WTC11 (cell line): Measurements from ENCODE around the gene CGA. TPM values are rescaled to one million over a fixed set of nuclear protein-coding genes. Genes with fewer than 3 reads are reported as not detected.

Source experiments
- ATAC-seq: fragments of 200-7000 bp; cut with Tn5 transposase; 2 replicates; pipeline ENCODE4 v1.10.0; 2021; ENCODE audit warnings: mild to moderate bottlenecking, moderate library complexity
- CTCF ChIA-PET: fragments of 300-600 bp; sonication (Branson Sonifier 250); formaldehyde crosslinking; loops from one replicate; lab custom pipeline; 2021; ENCODE audit warnings: antibody characterized with exemption; lab: Charles Lee
- POLR2A ChIA-PET: fragments of 350-600 bp; sonication (Branson Sonifier 250); formaldehyde crosslinking; loops from one replicate; lab custom pipeline; 2021; ENCODE audit warnings: antibody characterized with exemption; lab: Charles Lee
- DNase-seq: peaks from one replicate; pipeline ENCODE4 v3.0.0; 2021; ENCODE audit warnings: low spot score
- H3K27ac Mint-ChIP-seq: 2 replicates; pipeline ENCODE4 v1.8.0; 2021; ENCODE audit warnings: mixed read lengths
- H3K27me3 Mint-ChIP-seq: 2 replicates; pipeline ENCODE4 v1.8.0; 2021; ENCODE audit warnings: low read depth, mild to moderate bottlenecking, moderate library complexity, mixed read lengths
- H3K36me3 Mint-ChIP-seq: 2 replicates; pipeline ENCODE4 v1.8.0; 2021; ENCODE audit warnings: mixed read lengths
- H3K4me1 Mint-ChIP-seq: 2 replicates; pipeline ENCODE4 v1.8.0; 2022; ENCODE audit warnings: mixed read lengths
- H3K4me3 Mint-ChIP-seq: 2 replicates; pipeline ENCODE4 v1.8.0; 2021; ENCODE audit warnings: mild to moderate bottlenecking, moderate library complexity, mixed read lengths
- H3K9me3 Mint-ChIP-seq: 2 replicates; pipeline ENCODE4 v1.8.0; 2021; ENCODE audit warnings: mixed read lengths
- GABPB1 ChIP-seq: sonication (generic); formaldehyde crosslinking; IDR thresholded peaks from 2 replicates; pipeline ENCODE4 v1.8.1; 2023; ENCODE audit warnings: mild to moderate bottlenecking, missing genetic modification reagents
- JUN ChIP-seq: sonication (generic); formaldehyde crosslinking; IDR thresholded peaks from 2 replicates; pipeline ENCODE4 v1.8.0; 2023; ENCODE audit warnings: mild to moderate bottlenecking, missing genetic modification reagents
- KAT7 ChIP-seq: sonication (generic); formaldehyde crosslinking; IDR thresholded peaks from 2 replicates; pipeline ENCODE4 v1.8.1; 2023; ENCODE audit warnings: missing genetic modification reagents, mild to moderate bottlenecking, borderline replicate concordance
- MXD4 ChIP-seq: fragments of 250-450 bp; sonication (Bioruptor Pico); IDR thresholded peaks from 2 replicates; pipeline ENCODE4 v1.8.0; 2021; ENCODE audit warnings: mild to moderate bottlenecking, moderate library complexity, borderline replicate concordance
- NFATC4 ChIP-seq: fragments of 250-450 bp; sonication (Bioruptor Pico); IDR thresholded peaks from 2 replicates; pipeline ENCODE4 v1.9.0; 2021; ENCODE audit warnings: mild to moderate bottlenecking
- ZNF121 ChIP-seq: sonication (generic); formaldehyde crosslinking; IDR thresholded peaks from 2 replicates; pipeline ENCODE4 v1.8.0; 2023; ENCODE audit warnings: missing genetic modification reagents
- ZNF138 ChIP-seq: sonication (generic); formaldehyde crosslinking; conservative IDR thresholded peaks from 2 replicates; pipeline ENCODE4 v1.8.1; 2022; ENCODE audit warnings: mild to moderate bottlenecking, moderate library complexity, missing genetic modification reagents
- ZNF317 ChIP-seq: sonication (generic); formaldehyde crosslinking; IDR thresholded peaks from 2 replicates; pipeline ENCODE4 v1.8.1; 2023; ENCODE audit warnings: low read depth, mild to moderate bottlenecking, moderate library complexity, missing genetic modification reagents, borderline replicate concordance
- ZNF396 ChIP-seq: fragments of 250-450 bp; sonication (Bioruptor Pico); IDR thresholded peaks from 2 replicates; pipeline ENCODE4 v1.8.0; 2021; ENCODE audit warnings: mild to moderate bottlenecking, moderate library complexity, borderline replicate concordance
- total RNA-seq: library from RNA; stranded (reverse); gene quantifications from 3 replicates; pipeline ENCODE4 v1.2.3, GENCODE V29; 2021
- TF ChIP-seq, protein P1 (sequence below): sonication (generic); formaldehyde crosslinking; IDR thresholded peaks from 2 replicates; pipeline ENCODE4 v1.8.1; 2023; ENCODE audit warnings: mild to moderate bottlenecking, missing genetic modification reagents
- TF ChIP-seq, protein P2 (sequence below): sonication (generic); formaldehyde crosslinking; IDR thresholded peaks from 2 replicates; pipeline ENCODE4 v1.8.1; 2022; ENCODE audit warnings: missing genetic modification reagents, borderline replicate concordance
- TF ChIP-seq, protein P3 (sequence below): sonication (generic); formaldehyde crosslinking; IDR thresholded peaks from 2 replicates; pipeline ENCODE4 v1.8.0; 2023; ENCODE audit warnings: mild to moderate bottlenecking, missing genetic modification reagents
- TF ChIP-seq, protein P4 (sequence below): sonication (generic); formaldehyde crosslinking; IDR thresholded peaks from 2 replicates; pipeline ENCODE4 v1.8.1; 2023; ENCODE audit warnings: mild to moderate bottlenecking, moderate library complexity, missing genetic modification reagents
- TF ChIP-seq, protein P5 (sequence below): sonication (generic); formaldehyde crosslinking; IDR thresholded peaks from 2 replicates; pipeline ENCODE4 v1.8.1; 2023; ENCODE audit warnings: mild to moderate bottlenecking, missing genetic modification reagents
- TF ChIP-seq, protein P6 (sequence below): fragments of 250-450 bp; sonication (Bioruptor Pico); IDR thresholded peaks from 2 replicates; pipeline ENCODE4 v1.9.0; 2021; ENCODE audit warnings: mild to moderate bottlenecking, borderline replicate concordance
- TF ChIP-seq, protein P7 (sequence below): sonication (generic); formaldehyde crosslinking; conservative IDR thresholded peaks from 2 replicates; pipeline ENCODE4 v1.8.1; 2022; ENCODE audit warnings: mild to moderate bottlenecking, missing genetic modification reagents
- TF ChIP-seq, protein P8 (sequence below): sonication (generic); formaldehyde crosslinking; IDR thresholded peaks from 2 replicates; pipeline ENCODE4 v1.8.0; 2022; ENCODE audit warnings: mild to moderate bottlenecking, missing genetic modification reagents

CGA gene
- total RNA-seq, 1 experiment from 2014 or later = not detected

DNA sequence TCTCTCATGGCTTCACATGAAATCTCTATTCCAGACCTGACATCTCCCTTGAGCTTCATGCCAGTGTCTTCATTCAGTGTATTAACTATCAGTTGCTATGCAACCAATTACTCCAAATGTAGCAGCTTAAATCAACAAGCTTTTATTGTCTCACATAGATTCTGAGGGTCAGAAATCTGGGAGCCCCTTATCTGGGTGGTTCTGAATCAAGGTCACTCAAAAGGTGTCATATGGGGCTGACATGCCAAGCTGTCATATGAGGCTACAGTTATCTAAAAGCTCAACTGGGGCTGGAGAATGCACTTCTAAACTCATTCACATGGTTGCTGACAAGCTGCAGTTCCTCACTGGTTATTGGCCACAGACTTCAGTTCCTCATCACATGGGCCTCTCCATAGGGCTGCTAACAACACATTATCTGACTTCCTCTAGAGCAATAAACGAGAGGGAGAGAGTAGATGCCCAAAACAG is 7.3 kb upstream of the CGA start (continued):
- TF ChIP-seq, protein P1, sequence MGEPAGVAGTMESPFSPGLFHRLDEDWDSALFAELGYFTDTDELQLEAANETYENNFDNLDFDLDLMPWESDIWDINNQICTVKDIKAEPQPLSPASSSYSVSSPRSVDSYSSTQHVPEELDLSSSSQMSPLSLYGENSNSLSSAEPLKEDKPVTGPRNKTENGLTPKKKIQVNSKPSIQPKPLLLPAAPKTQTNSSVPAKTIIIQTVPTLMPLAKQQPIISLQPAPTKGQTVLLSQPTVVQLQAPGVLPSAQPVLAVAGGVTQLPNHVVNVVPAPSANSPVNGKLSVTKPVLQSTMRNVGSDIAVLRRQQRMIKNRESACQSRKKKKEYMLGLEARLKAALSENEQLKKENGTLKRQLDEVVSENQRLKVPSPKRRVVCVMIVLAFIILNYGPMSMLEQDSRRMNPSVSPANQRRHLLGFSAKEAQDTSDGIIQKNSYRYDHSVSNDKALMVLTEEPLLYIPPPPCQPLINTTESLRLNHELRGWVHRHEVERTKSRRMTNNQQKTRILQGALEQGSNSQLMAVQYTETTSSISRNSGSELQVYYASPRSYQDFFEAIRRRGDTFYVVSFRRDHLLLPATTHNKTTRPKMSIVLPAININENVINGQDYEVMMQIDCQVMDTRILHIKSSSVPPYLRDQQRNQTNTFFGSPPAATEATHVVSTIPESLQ (CRISPR knock-in tag) = no peak
- TF ChIP-seq ZNF317 = no peak
- no peak for TF ChIP-seq JUN (CRISPR knock-in tag)
- TF ChIP-seq, protein P2, sequence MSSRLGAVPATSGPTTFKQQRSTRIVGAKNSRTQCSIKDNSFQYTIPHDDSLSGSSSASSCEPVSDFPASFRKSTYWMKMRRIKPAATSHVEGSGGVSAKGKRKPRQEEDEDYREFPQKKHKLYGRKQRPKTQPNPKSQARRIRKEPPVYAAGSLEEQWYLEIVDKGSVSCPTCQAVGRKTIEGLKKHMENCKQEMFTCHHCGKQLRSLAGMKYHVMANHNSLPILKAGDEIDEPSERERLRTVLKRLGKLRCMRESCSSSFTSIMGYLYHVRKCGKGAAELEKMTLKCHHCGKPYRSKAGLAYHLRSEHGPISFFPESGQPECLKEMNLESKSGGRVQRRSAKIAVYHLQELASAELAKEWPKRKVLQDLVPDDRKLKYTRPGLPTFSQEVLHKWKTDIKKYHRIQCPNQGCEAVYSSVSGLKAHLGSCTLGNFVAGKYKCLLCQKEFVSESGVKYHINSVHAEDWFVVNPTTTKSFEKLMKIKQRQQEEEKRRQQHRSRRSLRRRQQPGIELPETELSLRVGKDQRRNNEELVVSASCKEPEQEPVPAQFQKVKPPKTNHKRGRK (CRISPR knock-in tag) = no peak
- TF ChIP-seq GABPB1 (CRISPR knock-in tag) = no peak
- no peak for TF ChIP-seq ZNF138
- TF ChIP-seq, protein P3, sequence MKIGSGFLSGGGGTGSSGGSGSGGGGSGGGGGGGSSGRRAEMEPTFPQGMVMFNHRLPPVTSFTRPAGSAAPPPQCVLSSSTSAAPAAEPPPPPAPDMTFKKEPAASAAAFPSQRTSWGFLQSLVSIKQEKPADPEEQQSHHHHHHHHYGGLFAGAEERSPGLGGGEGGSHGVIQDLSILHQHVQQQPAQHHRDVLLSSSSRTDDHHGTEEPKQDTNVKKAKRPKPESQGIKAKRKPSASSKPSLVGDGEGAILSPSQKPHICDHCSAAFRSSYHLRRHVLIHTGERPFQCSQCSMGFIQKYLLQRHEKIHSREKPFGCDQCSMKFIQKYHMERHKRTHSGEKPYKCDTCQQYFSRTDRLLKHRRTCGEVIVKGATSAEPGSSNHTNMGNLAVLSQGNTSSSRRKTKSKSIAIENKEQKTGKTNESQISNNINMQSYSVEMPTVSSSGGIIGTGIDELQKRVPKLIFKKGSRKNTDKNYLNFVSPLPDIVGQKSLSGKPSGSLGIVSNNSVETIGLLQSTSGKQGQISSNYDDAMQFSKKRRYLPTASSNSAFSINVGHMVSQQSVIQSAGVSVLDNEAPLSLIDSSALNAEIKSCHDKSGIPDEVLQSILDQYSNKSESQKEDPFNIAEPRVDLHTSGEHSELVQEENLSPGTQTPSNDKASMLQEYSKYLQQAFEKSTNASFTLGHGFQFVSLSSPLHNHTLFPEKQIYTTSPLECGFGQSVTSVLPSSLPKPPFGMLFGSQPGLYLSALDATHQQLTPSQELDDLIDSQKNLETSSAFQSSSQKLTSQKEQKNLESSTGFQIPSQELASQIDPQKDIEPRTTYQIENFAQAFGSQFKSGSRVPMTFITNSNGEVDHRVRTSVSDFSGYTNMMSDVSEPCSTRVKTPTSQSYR (CRISPR knock-in tag) = no peak
- no peak for TF ChIP-seq ZNF121 (CRISPR knock-in tag)
- TF ChIP-seq, protein P4, sequence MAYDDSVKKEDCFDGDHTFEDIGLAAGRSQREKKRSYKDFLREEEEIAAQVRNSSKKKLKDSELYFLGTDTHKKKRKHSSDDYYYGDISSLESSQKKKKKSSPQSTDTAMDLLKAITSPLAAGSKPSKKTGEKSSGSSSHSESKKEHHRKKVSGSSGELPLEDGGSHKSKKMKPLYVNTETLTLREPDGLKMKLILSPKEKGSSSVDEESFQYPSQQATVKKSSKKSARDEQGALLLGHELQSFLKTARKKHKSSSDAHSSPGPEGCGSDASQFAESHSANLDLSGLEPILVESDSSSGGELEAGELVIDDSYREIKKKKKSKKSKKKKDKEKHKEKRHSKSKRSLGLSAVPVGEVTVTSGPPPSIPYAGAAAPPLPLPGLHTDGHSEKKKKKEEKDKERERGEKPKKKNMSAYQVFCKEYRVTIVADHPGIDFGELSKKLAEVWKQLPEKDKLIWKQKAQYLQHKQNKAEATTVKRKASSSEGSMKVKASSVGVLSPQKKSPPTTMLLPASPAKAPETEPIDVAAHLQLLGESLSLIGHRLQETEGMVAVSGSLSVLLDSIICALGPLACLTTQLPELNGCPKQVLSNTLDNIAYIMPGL (CRISPR knock-in tag) = no peak
- no peak for TF ChIP-seq KAT7 (CRISPR knock-in tag)

DNA sequence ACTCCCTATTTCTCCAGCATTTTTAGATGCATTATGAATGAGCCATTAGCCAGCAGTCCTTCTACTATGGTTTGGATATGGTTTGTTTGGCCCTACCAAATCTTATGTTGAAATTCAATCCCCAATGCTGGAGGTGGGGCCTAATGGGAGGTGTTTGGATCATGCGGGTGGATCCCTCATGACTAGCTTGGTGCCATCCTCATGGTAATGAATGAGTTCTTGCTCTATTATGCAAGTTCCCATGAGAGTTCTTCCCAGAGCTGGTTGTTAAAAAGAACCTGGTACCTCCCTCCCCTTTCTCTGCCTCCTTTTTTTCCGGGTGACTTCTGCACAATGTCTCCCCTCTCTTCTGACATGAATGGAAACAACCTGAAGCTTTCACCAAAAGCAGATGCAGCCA is 6.2 kb upstream of the CGA start:
- POLR2A ChIA-PET = no interaction called here
- H3K27me3 Mint-ChIP-seq = no peaks in the 10 kb centered on the region
- TF ChIP-seq ZNF396 (CRISPR knock-in tag) (no peak), MXD4 (CRISPR knock-in tag) (no peak), NFATC4 (CRISPR knock-in tag) (no peak)
- TF ChIP-seq, protein P1 (CRISPR knock-in tag) = no peak
- TF ChIP-seq, protein P5, sequence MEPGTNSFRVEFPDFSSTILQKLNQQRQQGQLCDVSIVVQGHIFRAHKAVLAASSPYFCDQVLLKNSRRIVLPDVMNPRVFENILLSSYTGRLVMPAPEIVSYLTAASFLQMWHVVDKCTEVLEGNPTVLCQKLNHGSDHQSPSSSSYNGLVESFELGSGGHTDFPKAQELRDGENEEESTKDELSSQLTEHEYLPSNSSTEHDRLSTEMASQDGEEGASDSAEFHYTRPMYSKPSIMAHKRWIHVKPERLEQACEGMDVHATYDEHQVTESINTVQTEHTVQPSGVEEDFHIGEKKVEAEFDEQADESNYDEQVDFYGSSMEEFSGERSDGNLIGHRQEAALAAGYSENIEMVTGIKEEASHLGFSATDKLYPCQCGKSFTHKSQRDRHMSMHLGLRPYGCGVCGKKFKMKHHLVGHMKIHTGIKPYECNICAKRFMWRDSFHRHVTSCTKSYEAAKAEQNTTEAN (CRISPR knock-in tag) = no peak
- TF ChIP-seq, protein P6, sequence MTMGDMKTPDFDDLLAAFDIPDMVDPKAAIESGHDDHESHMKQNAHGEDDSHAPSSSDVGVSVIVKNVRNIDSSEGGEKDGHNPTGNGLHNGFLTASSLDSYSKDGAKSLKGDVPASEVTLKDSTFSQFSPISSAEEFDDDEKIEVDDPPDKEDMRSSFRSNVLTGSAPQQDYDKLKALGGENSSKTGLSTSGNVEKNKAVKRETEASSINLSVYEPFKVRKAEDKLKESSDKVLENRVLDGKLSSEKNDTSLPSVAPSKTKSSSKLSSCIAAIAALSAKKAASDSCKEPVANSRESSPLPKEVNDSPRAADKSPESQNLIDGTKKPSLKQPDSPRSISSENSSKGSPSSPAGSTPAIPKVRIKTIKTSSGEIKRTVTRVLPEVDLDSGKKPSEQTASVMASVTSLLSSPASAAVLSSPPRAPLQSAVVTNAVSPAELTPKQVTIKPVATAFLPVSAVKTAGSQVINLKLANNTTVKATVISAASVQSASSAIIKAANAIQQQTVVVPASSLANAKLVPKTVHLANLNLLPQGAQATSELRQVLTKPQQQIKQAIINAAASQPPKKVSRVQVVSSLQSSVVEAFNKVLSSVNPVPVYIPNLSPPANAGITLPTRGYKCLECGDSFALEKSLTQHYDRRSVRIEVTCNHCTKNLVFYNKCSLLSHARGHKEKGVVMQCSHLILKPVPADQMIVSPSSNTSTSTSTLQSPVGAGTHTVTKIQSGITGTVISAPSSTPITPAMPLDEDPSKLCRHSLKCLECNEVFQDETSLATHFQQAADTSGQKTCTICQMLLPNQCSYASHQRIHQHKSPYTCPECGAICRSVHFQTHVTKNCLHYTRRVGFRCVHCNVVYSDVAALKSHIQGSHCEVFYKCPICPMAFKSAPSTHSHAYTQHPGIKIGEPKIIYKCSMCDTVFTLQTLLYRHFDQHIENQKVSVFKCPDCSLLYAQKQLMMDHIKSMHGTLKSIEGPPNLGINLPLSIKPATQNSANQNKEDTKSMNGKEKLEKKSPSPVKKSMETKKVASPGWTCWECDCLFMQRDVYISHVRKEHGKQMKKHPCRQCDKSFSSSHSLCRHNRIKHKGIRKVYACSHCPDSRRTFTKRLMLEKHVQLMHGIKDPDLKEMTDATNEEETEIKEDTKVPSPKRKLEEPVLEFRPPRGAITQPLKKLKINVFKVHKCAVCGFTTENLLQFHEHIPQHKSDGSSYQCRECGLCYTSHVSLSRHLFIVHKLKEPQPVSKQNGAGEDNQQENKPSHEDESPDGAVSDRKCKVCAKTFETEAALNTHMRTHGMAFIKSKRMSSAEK = no peak
- TF ChIP-seq, protein P7, sequence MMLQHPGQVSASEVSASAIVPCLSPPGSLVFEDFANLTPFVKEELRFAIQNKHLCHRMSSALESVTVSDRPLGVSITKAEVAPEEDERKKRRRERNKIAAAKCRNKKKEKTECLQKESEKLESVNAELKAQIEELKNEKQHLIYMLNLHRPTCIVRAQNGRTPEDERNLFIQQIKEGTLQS = no peak
- TF ChIP-seq, protein P8, sequence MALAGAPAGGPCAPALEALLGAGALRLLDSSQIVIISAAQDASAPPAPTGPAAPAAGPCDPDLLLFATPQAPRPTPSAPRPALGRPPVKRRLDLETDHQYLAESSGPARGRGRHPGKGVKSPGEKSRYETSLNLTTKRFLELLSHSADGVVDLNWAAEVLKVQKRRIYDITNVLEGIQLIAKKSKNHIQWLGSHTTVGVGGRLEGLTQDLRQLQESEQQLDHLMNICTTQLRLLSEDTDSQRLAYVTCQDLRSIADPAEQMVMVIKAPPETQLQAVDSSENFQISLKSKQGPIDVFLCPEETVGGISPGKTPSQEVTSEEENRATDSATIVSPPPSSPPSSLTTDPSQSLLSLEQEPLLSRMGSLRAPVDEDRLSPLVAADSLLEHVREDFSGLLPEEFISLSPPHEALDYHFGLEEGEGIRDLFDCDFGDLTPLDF (CRISPR knock-in tag) = no peak

More for the DNA sequence above, 6.2 kb upstream of the CGA start:
- no peak for ATAC-seq
- Mint-ChIP-seq H3K36me3 (no peaks in the 10 kb centered on the region), H3K27ac (no peak overlapping the region), H3K4me1 (no peaks in the 10 kb centered on the region), H3K4me3 (no peak overlapping the region), H3K9me3 (no peaks in the 10 kb centered on the region)
- CTCF ChIA-PET = interaction anchor here (2.0 to 2.8 kb wide), 2 partner anchors 22 kb away, joined by 10 to 17 read pairs; no protein-coding TSS in a partner anchor
- no peak for DNase-seq
